ENCODE data around the gene COX7A2L.

The COX7A2L gene

GRCh38 chr2:42315844-42316470, 45.1 kb downstream of the COX7A2L start:
- no peak for DNase-seq

- DNase-seq, result no peak
Observed at GRCh38 chr2:42314892-42315468, 46.0 kb downstream of the COX7A2L start.

DNA sequence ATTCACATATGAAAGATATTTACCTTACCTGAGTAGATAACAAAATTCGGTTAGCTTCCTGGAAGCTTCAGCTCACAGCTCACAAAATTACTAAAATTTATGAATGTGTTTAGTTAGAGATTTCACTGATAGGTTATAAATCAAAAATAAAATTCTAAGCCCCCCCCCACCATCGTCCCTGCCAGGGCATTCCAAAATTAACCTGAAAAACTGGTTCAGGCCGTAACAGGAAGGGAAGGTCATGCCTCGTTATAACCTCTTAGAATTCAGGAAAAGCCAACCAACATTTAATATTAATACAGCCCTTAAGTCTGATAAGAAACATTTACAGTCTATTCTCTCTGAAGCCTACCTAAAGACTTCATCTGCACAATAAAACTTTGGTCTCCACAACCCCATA, 48.9 kb downstream of the COX7A2L start:
- no peak for DNase-seq

DNA sequence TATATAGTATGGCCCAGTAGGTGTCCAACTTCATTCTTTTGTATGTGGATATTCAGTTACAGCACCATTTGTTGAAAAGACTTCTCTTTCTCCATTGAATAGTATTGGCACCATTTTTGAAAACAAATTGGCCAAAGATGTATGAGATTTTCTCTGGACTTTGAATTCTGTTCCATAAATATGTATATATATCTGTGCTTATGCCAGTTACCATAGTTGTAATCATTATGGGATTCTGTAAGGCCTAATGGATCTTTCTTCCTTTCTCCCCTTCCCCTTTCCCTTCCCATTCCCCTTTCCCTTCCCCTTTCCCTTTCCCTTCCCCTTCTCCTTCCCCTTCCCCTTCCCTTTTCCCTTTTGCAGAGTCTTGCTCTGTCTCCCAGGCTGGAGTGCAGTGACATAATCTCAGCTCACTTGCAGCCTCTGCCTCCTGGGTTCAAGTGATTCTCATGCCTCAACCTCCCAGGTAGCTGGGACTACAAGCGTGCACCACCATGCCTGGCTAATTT, 51.0 kb downstream of the COX7A2L start:
- no peak for DNase-seq

DNA sequence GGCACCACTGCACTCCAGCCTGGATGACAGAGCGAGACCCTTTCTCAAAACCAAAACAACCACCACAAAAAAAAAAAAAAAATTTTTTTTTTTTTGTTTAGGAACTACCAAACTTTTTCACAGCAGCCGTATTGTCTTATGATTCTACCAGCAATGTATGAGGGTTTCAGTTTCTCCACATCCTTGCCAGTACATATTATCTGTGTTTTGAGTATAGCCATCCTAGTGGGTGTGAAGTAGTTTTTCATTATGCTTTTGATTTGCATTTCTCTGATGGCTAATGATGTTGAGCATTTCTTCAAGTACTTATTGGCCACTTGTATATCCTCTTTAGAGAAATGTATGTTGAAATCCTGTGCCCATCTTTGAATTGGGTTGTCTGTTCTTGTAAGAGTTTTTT, 51.7 kb downstream of the COX7A2L start:
- no peak for DNase-seq

DNA sequence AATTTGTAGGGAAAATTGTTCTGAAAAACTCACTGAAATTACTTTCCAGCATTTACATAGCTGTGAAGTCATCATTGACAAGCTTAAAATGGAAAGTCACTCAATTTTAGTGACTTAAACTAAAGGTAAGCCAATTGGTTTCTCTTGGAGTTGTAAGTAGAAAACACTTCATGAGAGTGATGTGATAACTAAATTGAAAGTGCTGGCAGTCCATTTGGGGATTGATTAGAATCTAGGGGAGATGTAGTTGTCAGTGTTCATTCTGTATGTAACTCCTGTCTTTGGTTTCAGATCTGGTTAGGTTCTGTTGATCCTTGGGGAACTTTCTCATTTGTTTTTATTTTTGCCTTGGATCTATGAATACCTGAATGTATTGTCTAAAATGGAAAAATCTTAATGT, 53.8 kb downstream of the COX7A2L start:
- DNase-seq, result no peak

DNA sequence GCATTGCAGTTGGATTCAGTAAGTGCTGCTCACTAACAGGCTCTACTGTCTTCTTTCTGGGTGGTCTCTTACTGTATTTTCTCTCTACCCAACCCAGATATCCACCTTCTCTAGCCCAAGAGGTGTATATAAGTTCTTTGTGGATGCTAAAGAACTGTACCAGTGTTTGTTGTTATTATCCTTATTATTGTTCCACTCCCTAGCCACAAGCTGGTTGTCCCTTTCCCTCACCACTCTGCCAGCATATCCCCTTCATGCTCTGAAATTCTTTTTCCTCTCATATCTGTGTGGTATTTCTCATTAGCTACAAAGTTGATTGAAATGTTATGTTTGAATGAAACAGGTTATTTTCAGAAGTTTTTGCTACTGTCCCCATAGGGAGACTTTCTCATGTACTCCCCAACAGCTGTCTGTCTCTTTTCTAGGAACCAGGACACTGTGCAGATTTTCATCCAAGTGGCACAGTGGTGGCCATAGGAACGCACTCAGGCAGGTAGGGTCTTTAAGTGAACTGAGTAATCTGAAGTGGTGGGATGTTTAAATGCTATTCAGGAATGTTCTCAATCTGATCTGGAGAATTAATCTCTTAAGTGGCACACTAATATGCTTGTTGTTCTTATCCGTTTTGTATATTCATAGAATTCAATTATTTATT, 56.8 kb downstream of the COX7A2L start:
- DNase-seq, result no peak

DNA sequence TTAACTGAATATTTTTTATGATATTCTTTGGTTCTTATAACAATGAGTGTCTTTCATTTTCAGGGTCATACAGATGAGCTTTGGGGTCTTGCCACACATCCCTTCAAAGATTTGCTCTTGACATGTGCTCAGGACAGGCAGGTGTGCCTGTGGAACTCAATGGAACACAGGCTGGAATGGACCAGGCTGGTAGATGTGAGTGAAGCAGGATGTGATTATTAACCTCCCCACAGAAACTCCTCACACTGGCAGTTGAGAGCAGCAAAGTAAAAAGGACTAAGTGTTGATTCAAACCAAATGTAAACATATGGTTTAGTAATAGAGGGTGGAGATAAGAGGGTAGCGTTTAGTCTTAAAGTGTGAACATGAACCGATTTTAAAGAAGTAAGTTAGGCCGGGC, 57.8 kb downstream of the COX7A2L start:
- DNase-seq, result no peak

DNA sequence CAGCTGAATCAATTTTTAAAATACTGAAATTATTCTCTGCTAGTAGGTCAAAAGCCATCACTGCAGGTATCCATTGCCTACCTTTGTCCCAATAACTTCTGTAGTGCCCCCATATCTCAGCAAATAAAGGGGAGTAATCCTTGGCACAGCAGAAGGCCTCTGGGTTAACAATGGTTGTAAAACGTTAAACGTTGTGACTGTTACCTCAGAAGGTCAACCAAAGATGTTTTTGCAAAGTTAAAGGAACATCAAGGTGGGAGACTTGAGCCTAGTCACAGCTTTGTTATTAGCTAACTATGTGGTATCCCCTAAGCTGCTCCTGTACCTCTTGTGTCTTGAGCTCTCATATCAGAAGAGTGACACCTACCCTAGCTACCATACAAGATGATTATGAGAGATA, 60.5 kb downstream of the COX7A2L start:
- no peak for DNase-seq
